Measurements from ENCODE around the gene RIF1.
A peak's percentile ranks its signal among the peaks of the same experiment; 100 is the strongest.

RIF1 gene

DNA sequence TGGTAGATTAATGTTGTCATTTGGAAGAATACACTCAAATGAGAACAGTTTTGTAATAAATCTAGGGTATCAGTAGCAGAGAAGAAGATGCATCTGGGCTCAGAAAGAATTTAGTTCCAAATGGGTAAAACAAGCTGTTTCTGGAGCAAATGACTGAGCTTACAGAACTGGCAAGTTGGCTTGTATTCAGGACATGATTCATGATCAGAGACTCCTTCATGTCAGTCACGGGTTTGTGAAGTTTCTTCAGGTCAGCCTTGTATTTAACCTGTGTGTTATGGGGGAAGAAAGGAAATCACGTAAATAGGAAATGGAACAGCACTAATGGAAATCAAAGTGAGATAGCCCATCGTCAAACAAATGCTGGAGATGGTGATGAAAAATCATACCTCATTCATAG lies 109.1 kb downstream of the RIF1 start:
- DNase-seq (ENCODE audit: low read depth) = peak; percentile 6

DNA sequence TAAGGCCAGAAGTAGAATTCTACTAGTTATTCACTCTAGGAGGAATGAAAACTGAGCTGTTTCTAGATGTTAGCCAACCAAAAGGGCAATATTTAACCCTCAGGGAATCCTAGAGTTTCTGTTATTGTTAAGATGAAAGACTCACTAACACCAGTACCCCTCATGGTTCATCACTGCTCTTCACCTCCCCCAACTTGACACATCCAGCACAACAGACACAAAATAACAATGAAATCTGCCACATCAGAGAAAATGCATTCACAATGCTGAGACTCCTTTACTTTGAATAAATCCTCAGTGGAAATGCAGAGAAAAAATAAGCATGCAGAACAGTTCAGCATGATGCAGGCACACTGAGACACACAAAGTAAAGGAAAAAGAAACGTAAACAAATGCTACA lies 111.3 kb downstream of the RIF1 start:
- DNase-seq (ENCODE audit: low read depth) = no peak

DNA sequence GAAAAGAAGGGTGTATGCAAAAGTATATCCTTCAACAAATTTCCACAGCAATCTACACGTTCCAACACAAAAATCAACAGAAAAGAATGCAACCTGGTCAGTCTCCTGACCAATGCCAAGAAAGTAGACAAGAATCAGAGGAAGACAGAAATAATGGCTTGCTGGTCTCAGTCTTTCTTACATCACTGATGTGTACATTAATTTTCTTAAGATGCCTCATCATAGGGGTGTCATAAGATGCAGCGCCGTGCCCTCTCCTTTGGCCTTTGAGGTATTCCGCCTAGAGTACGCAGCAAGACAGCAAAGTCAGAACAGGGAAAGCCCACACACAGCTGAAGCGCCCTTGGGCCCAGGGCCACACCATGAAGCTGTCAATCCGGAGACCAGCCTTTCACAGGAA lies 112.9 kb downstream of the RIF1 start:
- DNase-seq (ENCODE audit: low read depth) = no peak

DNA sequence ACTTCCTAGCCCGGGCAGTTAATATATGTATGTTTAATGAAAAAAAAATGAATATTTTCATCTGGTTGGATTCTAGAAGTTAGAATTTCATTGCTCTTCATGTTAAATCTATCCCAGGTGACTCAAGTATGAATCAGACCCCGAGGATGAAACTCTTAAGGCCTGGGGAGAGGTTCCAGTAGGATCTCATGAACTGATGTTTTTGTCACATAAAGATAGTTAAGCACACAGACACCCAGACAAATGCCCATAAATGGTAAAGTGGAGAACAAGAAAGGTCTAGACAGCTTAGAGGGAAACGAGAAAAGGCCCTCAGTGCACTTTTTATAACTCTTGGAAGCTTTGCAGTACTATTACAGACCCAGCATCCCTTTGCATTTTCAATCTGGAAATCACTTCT lies 114.1 kb downstream of the RIF1 start:
- DNase-seq (ENCODE audit: low read depth) = no peak

DNA sequence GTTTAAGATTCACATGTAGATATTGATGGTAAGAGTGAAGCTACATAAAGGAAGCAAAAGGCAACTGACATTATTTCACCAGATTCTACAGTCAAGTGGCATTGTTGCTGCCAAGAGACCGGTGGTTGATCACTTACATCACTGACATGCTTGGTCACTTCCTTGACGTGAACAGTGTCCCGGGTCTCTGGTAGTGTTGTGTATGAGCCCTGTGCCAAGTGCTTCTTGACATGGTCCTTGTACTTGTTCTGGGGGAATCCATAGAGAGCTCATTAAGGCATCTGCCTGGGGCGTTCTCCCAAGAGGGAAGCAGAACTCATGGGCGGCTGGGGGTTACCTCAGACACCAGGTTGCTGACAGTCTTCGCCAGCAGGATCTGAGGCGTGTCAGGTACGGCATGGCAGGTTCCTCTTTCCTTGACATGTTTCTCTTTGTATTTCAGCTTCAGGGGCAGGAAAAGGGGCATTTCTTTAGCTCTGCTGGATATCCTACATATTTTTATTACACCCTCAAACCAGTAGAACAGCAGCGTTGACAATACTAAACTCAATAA lies 116.2 kb downstream of the RIF1 start:
- DNase-seq (ENCODE audit: low read depth) = no peak

DNA sequence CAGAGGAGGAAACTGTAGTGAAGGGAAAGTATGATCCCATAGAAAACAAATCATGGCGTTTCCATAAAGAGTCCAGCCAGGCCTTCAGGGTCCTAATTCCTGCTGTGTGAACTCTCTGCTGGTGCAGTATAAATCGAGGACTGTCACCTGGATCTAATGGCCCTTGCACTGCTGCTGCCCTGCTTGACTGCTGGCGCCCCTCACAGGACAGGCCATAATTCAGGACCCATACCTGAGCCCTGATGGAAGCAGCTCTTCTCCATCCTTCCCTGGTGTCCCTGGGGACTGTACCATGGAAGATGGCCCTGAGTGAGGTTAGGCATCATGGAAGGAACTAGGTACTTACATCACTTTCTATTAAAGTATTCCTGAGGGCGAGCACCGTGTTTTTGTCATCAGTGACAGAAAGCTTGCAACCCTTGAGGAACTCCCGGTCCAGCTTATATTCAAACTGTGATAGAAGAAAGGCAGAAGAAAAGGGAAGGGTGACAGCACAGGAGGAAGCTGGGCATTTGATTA lies 116.9 kb downstream of the RIF1 start:
- no peak for DNase-seq (ENCODE audit: low read depth)
